ENCODE results near the gene PTPN14.

- TF ChIP-seq BHLHE40 (IDR thresholded peaks at IDR 0.05; ENCODE audit: low read depth, low read length) (no peak), RAD21 (IDR thresholded peaks at IDR 0.05; ENCODE audit: low read length) (no peak), POLR2A (IDR thresholded peaks at IDR 0.05; ENCODE audit: low read depth, low read length) (no peak), RCOR1 (IDR thresholded peaks at IDR 0.05; ENCODE audit: insufficient replicate concordance, low read length) (no peak), SMC3 (IDR thresholded peaks at IDR 0.05; ENCODE audit: low read depth, low read length) (no peak)
- TF ChIP-seq, protein P1, sequence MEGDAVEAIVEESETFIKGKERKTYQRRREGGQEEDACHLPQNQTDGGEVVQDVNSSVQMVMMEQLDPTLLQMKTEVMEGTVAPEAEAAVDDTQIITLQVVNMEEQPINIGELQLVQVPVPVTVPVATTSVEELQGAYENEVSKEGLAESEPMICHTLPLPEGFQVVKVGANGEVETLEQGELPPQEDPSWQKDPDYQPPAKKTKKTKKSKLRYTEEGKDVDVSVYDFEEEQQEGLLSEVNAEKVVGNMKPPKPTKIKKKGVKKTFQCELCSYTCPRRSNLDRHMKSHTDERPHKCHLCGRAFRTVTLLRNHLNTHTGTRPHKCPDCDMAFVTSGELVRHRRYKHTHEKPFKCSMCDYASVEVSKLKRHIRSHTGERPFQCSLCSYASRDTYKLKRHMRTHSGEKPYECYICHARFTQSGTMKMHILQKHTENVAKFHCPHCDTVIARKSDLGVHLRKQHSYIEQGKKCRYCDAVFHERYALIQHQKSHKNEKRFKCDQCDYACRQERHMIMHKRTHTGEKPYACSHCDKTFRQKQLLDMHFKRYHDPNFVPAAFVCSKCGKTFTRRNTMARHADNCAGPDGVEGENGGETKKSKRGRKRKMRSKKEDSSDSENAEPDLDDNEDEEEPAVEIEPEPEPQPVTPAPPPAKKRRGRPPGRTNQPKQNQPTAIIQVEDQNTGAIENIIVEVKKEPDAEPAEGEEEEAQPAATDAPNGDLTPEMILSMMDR (conservative IDR thresholded peaks at IDR 0.05; ENCODE audit: low read depth, low read length), result no peak
- TF ChIP-seq, protein P2, sequence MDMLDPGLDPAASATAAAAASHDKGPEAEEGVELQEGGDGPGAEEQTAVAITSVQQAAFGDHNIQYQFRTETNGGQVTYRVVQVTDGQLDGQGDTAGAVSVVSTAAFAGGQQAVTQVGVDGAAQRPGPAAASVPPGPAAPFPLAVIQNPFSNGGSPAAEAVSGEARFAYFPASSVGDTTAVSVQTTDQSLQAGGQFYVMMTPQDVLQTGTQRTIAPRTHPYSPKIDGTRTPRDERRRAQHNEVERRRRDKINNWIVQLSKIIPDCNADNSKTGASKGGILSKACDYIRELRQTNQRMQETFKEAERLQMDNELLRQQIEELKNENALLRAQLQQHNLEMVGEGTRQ (IDR thresholded peaks at IDR 0.05; ENCODE audit: low read depth, low read length), result no peak
- TF ChIP-seq, protein P3, sequence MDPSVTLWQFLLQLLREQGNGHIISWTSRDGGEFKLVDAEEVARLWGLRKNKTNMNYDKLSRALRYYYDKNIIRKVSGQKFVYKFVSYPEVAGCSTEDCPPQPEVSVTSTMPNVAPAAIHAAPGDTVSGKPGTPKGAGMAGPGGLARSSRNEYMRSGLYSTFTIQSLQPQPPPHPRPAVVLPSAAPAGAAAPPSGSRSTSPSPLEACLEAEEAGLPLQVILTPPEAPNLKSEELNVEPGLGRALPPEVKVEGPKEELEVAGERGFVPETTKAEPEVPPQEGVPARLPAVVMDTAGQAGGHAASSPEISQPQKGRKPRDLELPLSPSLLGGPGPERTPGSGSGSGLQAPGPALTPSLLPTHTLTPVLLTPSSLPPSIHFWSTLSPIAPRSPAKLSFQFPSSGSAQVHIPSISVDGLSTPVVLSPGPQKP (IDR thresholded peaks at IDR 0.05; ENCODE audit: borderline replicate concordance, low read depth, low read length), result no peak
Measured at GRCh38 chr1:214567481-214567980, 16.1 kb upstream of the PTPN14 start.

Data from IMR-90 (cell line).